SK-N-SH (cell line): ENCODE results near the gene SH3GLB2. TPM values are rescaled to one million over a fixed set of nuclear protein-coding genes. Genes with fewer than 3 reads are reported as not detected.

Source experiments
- CTCF ChIA-PET: fragments of 300-600, 350-600 bp; formaldehyde crosslinking; extraction: SDS; loops from one replicate; lab custom pipeline; 2021; lab: Yijun Ruan, JAX
- POLR2A ChIA-PET: fragments of 350-600 bp; sonication (Branson Sonifier 250); formaldehyde crosslinking; extraction: SDS; loops from one replicate; lab custom pipeline; 2020; ENCODE audit warnings: antibody characterized with exemption, inconsistent platforms; lab: Yijun Ruan, JAX
- DNase-seq: peaks from one replicate; pipeline ENCODE4 v3.0.0; 2012
- H2AFZ ChIP-seq: fragments of 200-600 bp; sonication (generic); 2 replicates; pipeline ENCODE4 v1.8.1; 2016; ENCODE audit warnings: antibody characterized with exemption, mild to moderate bottlenecking, low read depth
- H3F3A ChIP-seq: fragments of 200-600 bp; sonication (generic); replicated peaks from 2 replicates; pipeline ENCODE3; 2016; ENCODE audit warnings: antibody characterized with exemption, mild to moderate bottlenecking; ENCODE audit not compliant: insufficient read depth
- H3K27ac ChIP-seq, 2 experiments: fragments of 200-500 bp in 1 of 2; fragments of 200-600 bp in 1 of 2; sonication (Bioruptor generic) in 1 of 2; sonication (generic), shearing (Covaris generic) in 1 of 2; 2 replicates each; pipeline versions ENCODE4 v1.5.1 to v1.6.1; 2014 to 2016; ENCODE audit warnings: low read depth in 2 of 2, inconsistent platforms in 1 of 2, low read length in 1 of 2, mild to moderate bottlenecking in 1 of 2, mixed read lengths in 1 of 2
- H3K27me3 ChIP-seq: fragments of 200-600 bp; sonication (generic), shearing (Covaris generic); 2 replicates; pipeline ENCODE4 v1.6.1; 2016; ENCODE audit warnings: mixed run types; ENCODE audit not compliant: insufficient read depth
- H3K36me3 ChIP-seq, 2 experiments: fragments of 200-500 bp in 1 of 2; fragments of 200-600 bp in 1 of 2; sonication (Bioruptor generic) in 1 of 2; sonication (generic) in 1 of 2; replicated peaks in 1 of 2; 2 replicates each; pipeline versions ENCODE3 to v1.5.1; 2014 to 2016; ENCODE audit warnings: low read length in 1 of 2, mild to moderate bottlenecking in 1 of 2; ENCODE audit not compliant: insufficient read depth in 2 of 2, control insufficient read depth in 1 of 2
- H3K4me1 ChIP-seq, 2 experiments: fragments of 200-500 bp in 1 of 2; fragments of 200-600 bp in 1 of 2; sonication (Bioruptor generic) in 1 of 2; sonication (generic), shearing (Covaris generic) in 1 of 2; 2 replicates each; pipeline versions ENCODE4 v1.5.1 to v1.6.1; 2014 to 2016; ENCODE audit warnings: low read depth in 1 of 2, low read length in 1 of 2, mixed run types in 1 of 2; ENCODE audit not compliant: insufficient read depth in 2 of 2, control insufficient read depth in 1 of 2
- H3K4me2 ChIP-seq: fragments of 200-600 bp; sonication (generic), shearing (Covaris generic); 2 replicates; pipeline ENCODE4 v1.6.1; 2017; ENCODE audit warnings: mixed run types
- H3K4me3 ChIP-seq, 2 experiments: fragments of 200-500 bp in 1 of 2; fragments of 200-600 bp in 1 of 2; sonication (Bioruptor generic) in 1 of 2; sonication (generic), shearing (Covaris generic) in 1 of 2; 2 replicates each; pipeline versions ENCODE4 v1.5.1 to v1.8.1; 2014 to 2016; ENCODE audit warnings: low read depth in 2 of 2, inconsistent platforms in 1 of 2, low read length in 1 of 2, mild to moderate bottlenecking in 1 of 2, mixed read lengths in 1 of 2, moderate library complexity in 1 of 2
- H3K79me2 ChIP-seq: fragments of 200-600 bp; sonication (generic); 2 replicates; pipeline ENCODE4 v1.8.1; 2017; ENCODE audit warnings: mild to moderate bottlenecking; ENCODE audit not compliant: insufficient read depth
- H3K9ac ChIP-seq: fragments of 200-600 bp; sonication (generic); 2 replicates; pipeline ENCODE4 v1.6.1; 2017; ENCODE audit warnings: mixed run types
- H3K9me2 ChIP-seq: fragments of 200-600 bp; sonication (generic); 2 replicates; pipeline ENCODE4 v1.6.1; 2017; ENCODE audit warnings: mixed run types
- H3K9me3 ChIP-seq: fragments of 200-600 bp; sonication (generic); 2 replicates; pipeline ENCODE4 v1.6.1; 2017; ENCODE audit warnings: mixed run types, mild to moderate bottlenecking, moderate library complexity
- H4K20me1 ChIP-seq: fragments of 200-600 bp; sonication (generic); 2 replicates; pipeline ENCODE4 v1.6.1; 2017; ENCODE audit warnings: mild to moderate bottlenecking, mixed run types; ENCODE audit not compliant: insufficient read depth
- EP300 ChIP-seq, 2 experiments: IDR thresholded peaks; 2 replicates each; pipeline versions ENCODE4 v1.4.0 to v1.6.1; 2012; ENCODE audit warnings: borderline replicate concordance in 1 of 2, low read depth in 1 of 2, low read length in 1 of 2
- EZH2phosphoT487 ChIP-seq: fragments of 200-600 bp; sonication (generic); IDR thresholded peaks from 2 replicates; pipeline ENCODE4 v1.6.1; 2017; ENCODE audit warnings: low read depth, mixed run types, mild to moderate bottlenecking, antibody characterized with exemption, moderate library complexity, borderline replicate concordance
- FOSL2 ChIP-seq: IDR thresholded peaks from 2 replicates; pipeline ENCODE4 v1.4.0; 2012; ENCODE audit warnings: low read depth, mild to moderate bottlenecking, moderate library complexity, borderline replicate concordance
- JUND ChIP-seq: IDR thresholded peaks from 2 replicates; pipeline ENCODE4 v1.4.0; 2012
- MEF2A ChIP-seq: IDR thresholded peaks from 2 replicates; pipeline ENCODE4 v1.4.0; 2012; ENCODE audit warnings: low read depth, borderline replicate concordance
- MXI1 ChIP-seq: IDR thresholded peaks from 2 replicates; pipeline ENCODE4 v1.6.1; 2012; ENCODE audit warnings: mild to moderate bottlenecking, low read depth, low read length, improper control_type of control experiment
- NFIC ChIP-seq: IDR thresholded peaks from 2 replicates; pipeline ENCODE4 v1.4.0; 2012; ENCODE audit warnings: borderline replicate concordance
- RCOR1 ChIP-seq: fragments of 150-350 bp; IDR thresholded peaks from 2 replicates; pipeline ENCODE4 v1.6.1; 2017; ENCODE audit warnings: antibody characterized with exemption, low read length
- RXRA ChIP-seq: IDR thresholded peaks from 2 replicates; pipeline ENCODE4 v1.4.0; 2012; ENCODE audit warnings: low read depth, mild to moderate bottlenecking, borderline replicate concordance
- SMC3 ChIP-seq: IDR thresholded peaks from 2 replicates; pipeline ENCODE4 v1.6.1; 2012; ENCODE audit warnings: low read depth, low read length, improper control_type of control experiment
- TCF12 ChIP-seq: IDR thresholded peaks from 2 replicates; pipeline ENCODE4 v1.4.0; 2012
- YY1 ChIP-seq: IDR thresholded peaks from 2 replicates; pipeline ENCODE4 v1.4.0; 2012; ENCODE audit warnings: low read depth, mild to moderate bottlenecking
- WGBS: methylation state at CpG from one replicate; pipeline ENCODE4 v1.1.6; 2017; ENCODE audit warnings: low lambda C conversion rate; 5-methylcytosine and 5-hydroxymethylcytosine counted together
- polyA plus RNA-seq, 3 experiments: library from polyadenylated mRNA; depleted of rRNA; stranded (reverse); fragments of >200 nt; gene quantifications; 2 replicates each; pipeline ENCODE4 v1.2.3, GENCODE V29; 2012
- TF ChIP-seq, protein P1 (sequence below): IDR thresholded peaks from 2 replicates; pipeline ENCODE4 v1.4.0; 2012; ENCODE audit warnings: low read depth
- TF ChIP-seq, protein P2 (sequence below): fragments of 150-350 bp; IDR thresholded peaks from 2 replicates; pipeline ENCODE4 v1.6.1; 2016; ENCODE audit warnings: mild to moderate bottlenecking, low read depth, low read length
- TF ChIP-seq, protein P3 (sequence below): fragments of 200-600 bp; sonication (generic); IDR thresholded peaks from 2 replicates; pipeline ENCODE4 v1.6.1; 2017; ENCODE audit warnings: antibody characterized with exemption, mild to moderate bottlenecking, moderate library complexity
- TF ChIP-seq, protein P4 (sequence below): fragments of 150-350 bp; IDR thresholded peaks from 2 replicates; pipeline ENCODE4 v1.6.1; 2017; ENCODE audit warnings: antibody characterized with exemption, low read length, low read depth, borderline replicate concordance
- TF ChIP-seq, protein P5 (sequence below): IDR thresholded peaks from 2 replicates; pipeline ENCODE4; 2012

Gene SH3GLB2
- polyA plus RNA-seq, 1 of the 3 experiments (the other 2 are of a cell fraction): 94.4 TPM

DNA sequence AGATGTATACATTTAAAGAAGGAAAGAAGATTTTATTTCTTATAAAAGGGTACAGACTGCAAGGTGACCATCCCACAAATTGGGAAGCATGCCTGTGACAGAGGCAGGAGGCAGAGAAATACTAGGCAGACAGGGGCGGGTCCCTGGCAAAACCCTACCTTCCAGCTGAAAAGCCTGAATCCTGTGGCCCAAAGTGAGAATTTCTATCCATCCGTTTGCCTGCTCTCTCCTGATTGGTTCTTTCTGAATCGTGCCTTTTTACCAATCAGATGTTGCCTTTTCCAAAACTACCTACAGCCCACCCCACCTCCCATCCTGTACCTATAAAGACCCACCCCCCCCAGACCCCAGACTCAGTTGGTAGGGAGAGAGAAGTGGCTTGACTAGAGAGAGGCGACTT is 3.4 kb upstream of the SH3GLB2 start:
- Histone ChIP-seq H3K79me2 (peaks cover 13% of the 10 kb centered on the region; the same call in 1 of the 2 replicates), H2AFZ (no peak overlapping the region), H3K4me2 (no peak overlapping the region), H3K36me3 (no peaks in the 10 kb centered on the region)
- DNase-seq: no peak
- 79% methylated on average over 4 of the region's 4 CpGs for WGBS
- TF ChIP-seq EP300 (IDR thresholded peaks at IDR 0.05; ENCODE audit: borderline replicate concordance in 1 of 2, low read depth in 1 of 2, low read length in 1 of 2) (no peak), YY1 (no peak), TCF12 (no peak), SMC3 (no peak), EZH2phosphoT487 (no peak), MXI1 (no peak), MEF2A (no peak), RXRA (no peak), NFIC (no peak), JUND (no peak)
- TF ChIP-seq, protein P1, sequence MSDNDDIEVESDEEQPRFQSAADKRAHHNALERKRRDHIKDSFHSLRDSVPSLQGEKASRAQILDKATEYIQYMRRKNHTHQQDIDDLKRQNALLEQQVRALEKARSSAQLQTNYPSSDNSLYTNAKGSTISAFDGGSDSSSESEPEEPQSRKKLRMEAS: no peak
- TF ChIP-seq, protein P2, sequence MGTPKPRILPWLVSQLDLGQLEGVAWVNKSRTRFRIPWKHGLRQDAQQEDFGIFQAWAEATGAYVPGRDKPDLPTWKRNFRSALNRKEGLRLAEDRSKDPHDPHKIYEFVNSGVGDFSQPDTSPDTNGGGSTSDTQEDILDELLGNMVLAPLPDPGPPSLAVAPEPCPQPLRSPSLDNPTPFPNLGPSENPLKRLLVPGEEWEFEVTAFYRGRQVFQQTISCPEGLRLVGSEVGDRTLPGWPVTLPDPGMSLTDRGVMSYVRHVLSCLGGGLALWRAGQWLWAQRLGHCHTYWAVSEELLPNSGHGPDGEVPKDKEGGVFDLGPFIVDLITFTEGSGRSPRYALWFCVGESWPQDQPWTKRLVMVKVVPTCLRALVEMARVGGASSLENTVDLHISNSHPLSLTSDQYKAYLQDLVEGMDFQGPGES: no peak
- TF ChIP-seq, protein P3, sequence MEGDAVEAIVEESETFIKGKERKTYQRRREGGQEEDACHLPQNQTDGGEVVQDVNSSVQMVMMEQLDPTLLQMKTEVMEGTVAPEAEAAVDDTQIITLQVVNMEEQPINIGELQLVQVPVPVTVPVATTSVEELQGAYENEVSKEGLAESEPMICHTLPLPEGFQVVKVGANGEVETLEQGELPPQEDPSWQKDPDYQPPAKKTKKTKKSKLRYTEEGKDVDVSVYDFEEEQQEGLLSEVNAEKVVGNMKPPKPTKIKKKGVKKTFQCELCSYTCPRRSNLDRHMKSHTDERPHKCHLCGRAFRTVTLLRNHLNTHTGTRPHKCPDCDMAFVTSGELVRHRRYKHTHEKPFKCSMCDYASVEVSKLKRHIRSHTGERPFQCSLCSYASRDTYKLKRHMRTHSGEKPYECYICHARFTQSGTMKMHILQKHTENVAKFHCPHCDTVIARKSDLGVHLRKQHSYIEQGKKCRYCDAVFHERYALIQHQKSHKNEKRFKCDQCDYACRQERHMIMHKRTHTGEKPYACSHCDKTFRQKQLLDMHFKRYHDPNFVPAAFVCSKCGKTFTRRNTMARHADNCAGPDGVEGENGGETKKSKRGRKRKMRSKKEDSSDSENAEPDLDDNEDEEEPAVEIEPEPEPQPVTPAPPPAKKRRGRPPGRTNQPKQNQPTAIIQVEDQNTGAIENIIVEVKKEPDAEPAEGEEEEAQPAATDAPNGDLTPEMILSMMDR: no peak
- TF ChIP-seq, all 33 proteins: peak for 0
- Histone ChIP-seq H3K9me3 (no peaks in the 10 kb centered on the region), H3K27me3 (no peaks in the 10 kb centered on the region), H3K27ac (no peak overlapping the region), H4K20me1 (no peaks in the 10 kb centered on the region), H3K9ac (no peak overlapping the region), H3K4me1 (peaks cover 5 to 13% of the 10 kb centered on the region in 2 experiments; a peak in 2 of 4 replicates), H3F3A (no peaks in the 10 kb centered on the region), H3K4me3 (no peak overlapping the region), H3K9me2 (no peaks in the 10 kb centered on the region)
- CTCF ChIA-PET: interaction anchor here (1.1 kb wide), 1 partner anchor 24 kb away, joined by 4 read pairs; no protein-coding TSS in a partner anchor
- POLR2A ChIA-PET: interaction anchor here (0.7 kb wide), 1 partner anchor 307 kb away, joined by 6 read pairs; no protein-coding TSS in a partner anchor

DNA sequence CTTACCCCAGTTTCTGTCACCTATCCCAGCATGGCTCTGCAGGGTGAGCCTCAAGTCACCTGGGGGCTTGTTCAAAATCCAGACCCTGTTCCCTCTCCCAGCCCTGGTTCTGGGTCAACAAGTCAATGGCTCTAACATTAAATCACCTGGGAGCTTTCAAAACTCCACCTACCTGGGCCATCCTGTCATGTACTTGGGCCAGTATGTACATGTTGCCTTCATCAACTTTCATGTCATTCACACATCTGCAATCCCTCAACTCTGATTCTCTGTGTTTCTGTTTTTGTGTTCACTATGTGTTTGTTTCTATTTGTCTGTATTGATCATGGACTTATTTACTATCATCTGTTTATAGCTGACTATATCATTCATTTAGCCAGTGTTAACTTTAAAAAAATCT is 2.1 kb upstream of the SH3GLB2 start:
- Histone ChIP-seq H3K27me3 (no peaks in the 10 kb centered on the region), H3K27ac (no peak overlapping the region), H3K9me2 (no peaks in the 10 kb centered on the region), H4K20me1 (0 out of 2 replicates have a peak, but pooled peaks cover 4% of the 10 kb centered on the region), H3K79me2 (peaks cover 23% of the 10 kb centered on the region), H3K4me2 (no peak overlapping the region), H3K9ac (no peak overlapping the region), H3K9me3 (no peaks in the 10 kb centered on the region), H3K36me3 (no peaks in the 10 kb centered on the region), H3K4me3 (no peak overlapping the region), H2AFZ (no peak overlapping the region), H3F3A (no peaks in the 10 kb centered on the region), H3K4me1 (peaks cover 10 to 20% of the 10 kb centered on the region in 2 experiments; a peak in 3 of 4 replicates)
- CTCF ChIA-PET: interaction anchor here (0.7 kb wide), 1 partner anchor 24 kb away, joined by 3 read pairs; no protein-coding TSS in a partner anchor
- TF ChIP-seq, protein P4, sequence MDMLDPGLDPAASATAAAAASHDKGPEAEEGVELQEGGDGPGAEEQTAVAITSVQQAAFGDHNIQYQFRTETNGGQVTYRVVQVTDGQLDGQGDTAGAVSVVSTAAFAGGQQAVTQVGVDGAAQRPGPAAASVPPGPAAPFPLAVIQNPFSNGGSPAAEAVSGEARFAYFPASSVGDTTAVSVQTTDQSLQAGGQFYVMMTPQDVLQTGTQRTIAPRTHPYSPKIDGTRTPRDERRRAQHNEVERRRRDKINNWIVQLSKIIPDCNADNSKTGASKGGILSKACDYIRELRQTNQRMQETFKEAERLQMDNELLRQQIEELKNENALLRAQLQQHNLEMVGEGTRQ: no peak
- no peak for TF ChIP-seq SMC3
- TF ChIP-seq, protein P5, sequence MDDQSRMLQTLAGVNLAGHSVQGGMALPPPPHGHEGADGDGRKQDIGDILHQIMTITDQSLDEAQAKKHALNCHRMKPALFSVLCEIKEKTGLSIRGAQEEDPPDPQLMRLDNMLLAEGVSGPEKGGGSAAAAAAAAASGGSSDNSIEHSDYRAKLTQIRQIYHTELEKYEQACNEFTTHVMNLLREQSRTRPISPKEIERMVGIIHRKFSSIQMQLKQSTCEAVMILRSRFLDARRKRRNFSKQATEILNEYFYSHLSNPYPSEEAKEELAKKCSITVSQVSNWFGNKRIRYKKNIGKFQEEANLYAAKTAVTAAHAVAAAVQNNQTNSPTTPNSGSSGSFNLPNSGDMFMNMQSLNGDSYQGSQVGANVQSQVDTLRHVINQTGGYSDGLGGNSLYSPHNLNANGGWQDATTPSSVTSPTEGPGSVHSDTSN: no peak
- TF ChIP-seq EP300 (IDR thresholded peaks at IDR 0.05; ENCODE audit: borderline replicate concordance in 1 of 2, low read depth in 1 of 2, low read length in 1 of 2): no peak
- TF ChIP-seq JUND: no peak
- no peak for TF ChIP-seq EZH2phosphoT487
- TF ChIP-seq FOSL2: no peak
- no peak for TF ChIP-seq RCOR1
- POLR2A ChIA-PET: no interaction called here
- no peak for DNase-seq
